Neural progenitor cell (in vitro differentiated cells): ENCODE results near the gene EREG. TPM values are rescaled to one million over a fixed set of nuclear protein-coding genes. Genes with fewer than 3 reads are reported as not detected.
"Not testable (repeated sequence)": the region's sequence is repeated elsewhere in the genome, so short reads cannot be mapped to it uniquely, and the experiment has no call there.

ENCODE experiments used
- DNase-seq: peaks from one replicate; pipeline ENCODE4 v3.0.0-alpha.2; 2016; ENCODE audit warnings: low spot score
- H2AFZ ChIP-seq: fragments of 200-600 bp; sonication (generic); replicated peaks from 2 replicates; pipeline ENCODE4 v1.6.1; 2016; ENCODE audit warnings: antibody characterized with exemption
- H3F3A ChIP-seq: fragments of 200-600 bp; sonication (generic); 2 replicates; pipeline ENCODE4 v1.6.1; 2016; ENCODE audit warnings: antibody characterized with exemption, low read depth
- H3K27ac ChIP-seq: fragments of 200-600 bp; sonication (generic); 2 replicates; pipeline ENCODE4 v1.5.1; 2016; ENCODE audit warnings: mild to moderate bottlenecking
- H3K27me3 ChIP-seq: fragments of 200-600 bp; sonication (generic); 2 replicates; pipeline ENCODE4 v1.6.1; 2016; ENCODE audit warnings: mild to moderate bottlenecking, moderate library complexity
- H3K36me3 ChIP-seq: fragments of 200-600 bp; sonication (generic); 2 replicates; pipeline ENCODE4 v1.5.1; 2016
- H3K4me1 ChIP-seq: fragments of 200-600 bp; sonication (generic); 2 replicates; pipeline ENCODE4 v1.6.1; 2016; ENCODE audit warnings: mixed run types
- H3K4me2 ChIP-seq: fragments of 200-600 bp; sonication (generic); 2 replicates; pipeline ENCODE4 v1.6.1; 2016
- H3K4me3 ChIP-seq: fragments of 200-600 bp; sonication (generic); 2 replicates; pipeline ENCODE4 v1.5.1; 2016
- H3K79me2 ChIP-seq: fragments of 200-600 bp; sonication (generic); 2 replicates; pipeline ENCODE4 v1.6.1; 2016; ENCODE audit warnings: low read depth
- H3K9ac ChIP-seq: fragments of 200-600 bp; sonication (generic); 2 replicates; pipeline ENCODE4 v1.6.1; 2016
- H3K9me3 ChIP-seq: fragments of 200-600 bp; sonication (generic); 2 replicates; pipeline ENCODE4 v1.5.1; 2016; ENCODE audit warnings: low read depth
- H4K20me1 ChIP-seq: fragments of 200-600 bp; sonication (generic); 2 replicates; pipeline ENCODE4 v1.6.1; 2016; ENCODE audit warnings: low read depth
- H3K27ac Mint-ChIP-seq: 3 replicates; pipeline ENCODE4 v1.8.0; 2021; ENCODE audit warnings: mixed read lengths
- H3K27me3 Mint-ChIP-seq: 2 replicates; pipeline ENCODE4 v1.8.0; 2022; ENCODE audit warnings: low read depth, mild to moderate bottlenecking, inconsistent platforms, moderate library complexity, mixed read lengths; ENCODE audit not compliant: insufficient read depth
- H3K36me3 Mint-ChIP-seq: 3 replicates; pipeline ENCODE4 v1.8.0; 2021; ENCODE audit warnings: mixed read lengths
- H3K4me1 Mint-ChIP-seq: 3 replicates; pipeline ENCODE4 v1.8.0; 2021; ENCODE audit warnings: mixed read lengths
- H3K4me3 Mint-ChIP-seq: 3 replicates; pipeline ENCODE4 v1.8.0; 2021; ENCODE audit warnings: mild to moderate bottlenecking, moderate library complexity, mixed read lengths
- H3K9me3 Mint-ChIP-seq: 3 replicates; pipeline ENCODE4 v1.8.0; 2020; ENCODE audit warnings: mixed read lengths
- CTCF ChIP-seq: fragments of 200-600 bp; sonication (generic); IDR thresholded peaks from 2 replicates; pipeline ENCODE4 v1.5.1; 2017; ENCODE audit warnings: antibody characterized with exemption, mild to moderate bottlenecking
- EZH2 ChIP-seq: fragments of 200-600 bp; sonication (generic); IDR thresholded peaks from 2 replicates; pipeline ENCODE4 v1.6.1; 2017; ENCODE audit warnings: antibody characterized with exemption, mild to moderate bottlenecking, moderate library complexity
- EZH2phosphoT487 ChIP-seq: fragments of 200-600 bp; sonication (generic); IDR thresholded peaks from 2 replicates; pipeline ENCODE4 v1.6.1; 2017; ENCODE audit warnings: antibody characterized with exemption
- total RNA-seq: library from RNA; depleted of rRNA; stranded (reverse); fragments of >200 nt; gene quantifications from 2 replicates; pipeline ENCODE4 v1.2.3, GENCODE V29; 2015; ENCODE audit warnings: low replicate concordance

Gene EREG
- total RNA-seq, 1 donor from 2014 or later = not detected

- Histone ChIP-seq H3K4me3 (no peak overlapping the region), H3K4me2 (no peak overlapping the region), H3K9me3 (no peaks in the 10 kb centered on the region), H3F3A (no peaks in the 10 kb centered on the region), H3K9ac (no peak overlapping the region), H3K79me2 (no peaks in the 10 kb centered on the region), H3K27me3 (no peaks in the 10 kb centered on the region), H4K20me1 (no peaks in the 10 kb centered on the region), H2AFZ (no peak overlapping the region), H3K36me3 (no peaks in the 10 kb centered on the region), H3K27ac (no peak overlapping the region), H3K4me1 (no peaks in the 10 kb centered on the region)
- Mint-ChIP-seq H3K27ac (no peak overlapping the region), H3K36me3 (no peaks in the 10 kb centered on the region), H3K27me3 (peaks cover 4% of the 10 kb centered on the region), H3K4me1 (no peaks in the 10 kb centered on the region), H3K9me3 (peaks cover 4% of the 10 kb centered on the region), H3K4me3 (no peak overlapping the region)
- no peak for DNase-seq
- TF ChIP-seq EZH2 (no peak), EZH2phosphoT487 (no peak), CTCF (no peak)
Observed at GRCh38 chr4:74335341-74336021, 29.5 kb upstream of the EREG start.

GRCh38 chr4:74338792-74339333, 26.1 kb upstream of the EREG start:
- H3K4me1 Mint-ChIP-seq = no peaks in the 10 kb centered on the region
- peaks cover 7% of the 10 kb centered on the region for H3K27me3 Mint-ChIP-seq
- H3F3A ChIP-seq = no peaks in the 10 kb centered on the region
- no peak overlapping the region for H3K27ac Mint-ChIP-seq
- H3K4me3 ChIP-seq = no peak overlapping the region
- no peaks in the 10 kb centered on the region for H3K4me1 ChIP-seq
- no peaks in the 10 kb centered on the region for H4K20me1 ChIP-seq
- H3K27me3 ChIP-seq = no peaks in the 10 kb centered on the region
- H2AFZ ChIP-seq = no peak overlapping the region
- H3K4me2 ChIP-seq = no peak overlapping the region
- H3K9ac ChIP-seq = no peak overlapping the region
- DNase-seq = no peak
- TF ChIP-seq EZH2phosphoT487 (no peak), CTCF (no peak), EZH2 (no peak)
- H3K79me2 ChIP-seq = no peaks in the 10 kb centered on the region
- H3K36me3 Mint-ChIP-seq = no peaks in the 10 kb centered on the region
- H3K36me3 ChIP-seq = no peaks in the 10 kb centered on the region
- H3K27ac ChIP-seq = no peak overlapping the region
- no peak overlapping the region for H3K4me3 Mint-ChIP-seq
- H3K9me3 ChIP-seq = no peaks in the 10 kb centered on the region
- peaks cover 22% of the 10 kb centered on the region for H3K9me3 Mint-ChIP-seq

GRCh38 chr4:74339501-74339900, 25.4 kb upstream of the EREG start:
- no peaks in the 10 kb centered on the region for H3K4me1 ChIP-seq
- no peaks in the 10 kb centered on the region for H4K20me1 ChIP-seq
- Mint-ChIP-seq H3K9me3 (peaks cover 27% of the 10 kb centered on the region), H3K27me3 (peaks cover 7% of the 10 kb centered on the region), H3K27ac (no peak overlapping the region), H3K4me1 (no peaks in the 10 kb centered on the region), H3K4me3 (no peak overlapping the region), H3K36me3 (no peaks in the 10 kb centered on the region)
- no peak for DNase-seq
- H3K79me2 ChIP-seq = no peaks in the 10 kb centered on the region
- TF ChIP-seq CTCF (no peak), EZH2 (no peak), EZH2phosphoT487 (no peak)
- H3K36me3 ChIP-seq = no peaks in the 10 kb centered on the region
- no peak overlapping the region for H2AFZ ChIP-seq
- no peak overlapping the region for H3K4me2 ChIP-seq
- no peaks in the 10 kb centered on the region for H3K27me3 ChIP-seq
- H3F3A ChIP-seq = no peaks in the 10 kb centered on the region
- H3K4me3 ChIP-seq = no peak overlapping the region
- H3K9ac ChIP-seq = no peak overlapping the region
- no peaks in the 10 kb centered on the region for H3K9me3 ChIP-seq
- no peak overlapping the region for H3K27ac ChIP-seq

- not testable (repeated sequence) for H3K27me3 ChIP-seq, H3K9ac ChIP-seq, H3K27ac Mint-ChIP-seq, H3F3A ChIP-seq, H4K20me1 ChIP-seq, H3K9me3 ChIP-seq, H3K4me2 ChIP-seq, H3K4me3 Mint-ChIP-seq, H3K36me3 Mint-ChIP-seq, H3K4me1 Mint-ChIP-seq, H3K27ac ChIP-seq, H2AFZ ChIP-seq, H3K79me2 ChIP-seq, H3K36me3 ChIP-seq, H3K4me1 ChIP-seq, DNase-seq, H3K27me3 Mint-ChIP-seq, H3K4me3 ChIP-seq
- H3K9me3 Mint-ChIP-seq = peaks cover 35% of the 10 kb centered on the region
Observed at GRCh38 chr4:74340421-74340820, 24.5 kb upstream of the EREG start.
